ENCODE measurements around the gene ZNRF2. TPM values are rescaled to one million over a fixed set of nuclear protein-coding genes. Genes with fewer than 3 reads are reported as not detected.

The ZNRF2 gene
- polyA plus RNA-seq, 1 experiment = 1.6 TPM

DNA sequence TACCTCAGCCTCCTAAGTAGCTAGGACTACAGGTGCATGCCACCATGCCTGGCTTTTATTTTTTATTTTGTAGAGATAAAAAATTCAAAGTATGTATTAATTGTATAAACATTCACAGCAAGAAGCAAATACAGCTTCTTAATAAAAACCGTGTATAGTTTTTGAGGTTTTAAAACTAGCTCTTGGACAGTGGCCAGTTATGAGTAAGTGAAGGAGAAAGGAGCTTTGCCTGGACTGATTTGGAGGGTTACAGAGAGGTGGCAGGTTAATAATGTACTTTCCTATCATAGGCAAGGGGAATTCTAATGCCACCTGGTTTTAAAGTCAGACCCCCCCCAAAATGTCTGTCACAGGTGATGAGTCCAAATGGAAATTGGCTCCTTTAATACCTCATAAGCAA lies 43.4 kb downstream of the ZNRF2 start:
- TF ChIP-seq, protein P1, sequence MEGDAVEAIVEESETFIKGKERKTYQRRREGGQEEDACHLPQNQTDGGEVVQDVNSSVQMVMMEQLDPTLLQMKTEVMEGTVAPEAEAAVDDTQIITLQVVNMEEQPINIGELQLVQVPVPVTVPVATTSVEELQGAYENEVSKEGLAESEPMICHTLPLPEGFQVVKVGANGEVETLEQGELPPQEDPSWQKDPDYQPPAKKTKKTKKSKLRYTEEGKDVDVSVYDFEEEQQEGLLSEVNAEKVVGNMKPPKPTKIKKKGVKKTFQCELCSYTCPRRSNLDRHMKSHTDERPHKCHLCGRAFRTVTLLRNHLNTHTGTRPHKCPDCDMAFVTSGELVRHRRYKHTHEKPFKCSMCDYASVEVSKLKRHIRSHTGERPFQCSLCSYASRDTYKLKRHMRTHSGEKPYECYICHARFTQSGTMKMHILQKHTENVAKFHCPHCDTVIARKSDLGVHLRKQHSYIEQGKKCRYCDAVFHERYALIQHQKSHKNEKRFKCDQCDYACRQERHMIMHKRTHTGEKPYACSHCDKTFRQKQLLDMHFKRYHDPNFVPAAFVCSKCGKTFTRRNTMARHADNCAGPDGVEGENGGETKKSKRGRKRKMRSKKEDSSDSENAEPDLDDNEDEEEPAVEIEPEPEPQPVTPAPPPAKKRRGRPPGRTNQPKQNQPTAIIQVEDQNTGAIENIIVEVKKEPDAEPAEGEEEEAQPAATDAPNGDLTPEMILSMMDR (IDR thresholded peaks at IDR 0.05; ENCODE audit: insufficient read depth, low read depth, low read length) = no peak
- DNase-seq (ENCODE audit: low read depth) = no peak
- POLR2A ChIA-PET = no interaction called here

GRCh38 chr7:30328381-30328780 lies 44.0 kb downstream of the ZNRF2 start:
- ChIA-PET CTCF (interaction anchor here (0.8 kb wide), 1 partner anchor 57 kb away, joined by 3 read pairs; no protein-coding TSS in a partner anchor), POLR2A (no interaction called here)
- H3K27me3 ChIP-seq (ENCODE audit: control insufficient read depth, insufficient read depth, low read length) = no peaks in the 10 kb centered on the region
- TF ChIP-seq, protein P1 (IDR thresholded peaks at IDR 0.05; ENCODE audit: insufficient read depth, low read depth, low read length) = no peak
- H3K36me3 ChIP-seq (ENCODE audit: control insufficient read depth, insufficient read depth, low read length) = no peaks in the 10 kb centered on the region
- DNase-seq (ENCODE audit: low read depth) = no peak
- no peak overlapping the region for H3K4me3 ChIP-seq (ENCODE audit: low read depth, low read length)

More for the DNA sequence above, 43.4 kb downstream of the ZNRF2 start:
- Histone ChIP-seq H3K36me3 (ENCODE audit: control insufficient read depth, insufficient read depth, low read length) (no peaks in the 10 kb centered on the region), H3K4me3 (ENCODE audit: low read depth, low read length) (no peak overlapping the region), H3K27me3 (ENCODE audit: control insufficient read depth, insufficient read depth, low read length) (no peaks in the 10 kb centered on the region)
- CTCF ChIA-PET = interaction anchor here (0.8 kb wide), 1 partner anchor 58 kb away, joined by 3 read pairs; no protein-coding TSS in a partner anchor

- Histone ChIP-seq H3K36me3 (ENCODE audit: control insufficient read depth, insufficient read depth, low read length) (no peaks in the 10 kb centered on the region), H3K27me3 (ENCODE audit: control insufficient read depth, insufficient read depth, low read length) (no peaks in the 10 kb centered on the region), H3K4me3 (ENCODE audit: low read depth, low read length) (no peak overlapping the region)
- ChIA-PET POLR2A (no interaction called here), CTCF (no interaction called here)
- TF ChIP-seq, protein P1 (IDR thresholded peaks at IDR 0.05; ENCODE audit: insufficient read depth, low read depth, low read length) = no peak
- DNase-seq (ENCODE audit: low read depth) = no peak
These were observed 45.3 kb downstream of the ZNRF2 start for GRCh38 chr7:30329716-30330115.

DNA sequence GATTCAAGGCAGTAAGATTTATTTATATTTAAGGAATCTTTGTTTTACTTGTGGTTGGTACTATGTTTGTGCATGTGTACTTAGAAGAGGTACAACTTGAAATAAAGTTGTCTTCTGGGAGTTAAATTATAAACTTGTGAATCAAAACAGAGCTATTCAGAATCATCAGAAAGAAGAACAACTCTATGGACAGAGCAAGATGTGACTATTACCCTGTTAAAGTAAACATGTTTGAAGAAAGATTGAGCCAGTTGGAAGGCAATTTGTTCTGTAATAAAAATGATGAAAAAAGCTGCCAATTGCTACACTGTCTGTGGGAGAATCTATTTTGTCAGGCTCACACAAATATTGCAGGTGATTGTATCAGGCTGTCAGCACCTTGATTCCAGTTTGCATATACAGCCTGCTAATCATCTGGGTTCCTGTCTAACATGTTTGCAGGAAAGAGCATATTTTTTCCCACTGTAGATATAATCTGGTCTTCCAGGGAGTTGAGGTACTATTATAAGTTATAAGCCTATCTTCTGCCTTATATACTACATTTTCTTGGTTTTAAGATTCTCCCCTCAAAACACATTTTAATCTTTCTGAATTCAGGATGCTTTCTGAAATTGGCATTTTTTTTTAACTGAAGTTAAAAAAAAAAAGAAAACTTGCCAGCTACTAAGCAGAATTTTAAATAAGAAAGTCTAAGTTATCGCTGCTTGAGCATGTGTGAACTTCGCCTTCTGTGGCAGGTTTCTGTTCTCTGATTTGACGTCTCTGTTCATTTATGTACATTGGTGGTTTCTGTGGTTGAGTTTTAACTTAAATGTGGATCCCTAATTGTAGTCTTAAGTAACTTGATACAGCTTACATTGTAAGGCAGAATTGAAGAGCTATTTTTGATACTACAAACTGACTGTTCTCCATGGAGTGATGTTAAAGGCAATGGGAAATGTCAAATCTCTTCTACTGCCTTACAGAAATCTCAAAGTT lies 46.0 kb downstream of the ZNRF2 start:
- Histone ChIP-seq H3K27me3 (ENCODE audit: control insufficient read depth, insufficient read depth, low read length) (no peaks in the 10 kb centered on the region), H3K36me3 (ENCODE audit: control insufficient read depth, insufficient read depth, low read length) (no peaks in the 10 kb centered on the region), H3K4me3 (ENCODE audit: low read depth, low read length) (no peak overlapping the region)
- no peak for DNase-seq (ENCODE audit: low read depth)
- ChIA-PET POLR2A (no interaction called here), CTCF (no interaction called here)
- TF ChIP-seq, protein P1 (IDR thresholded peaks at IDR 0.05; ENCODE audit: insufficient read depth, low read depth, low read length) = no peak

DNA sequence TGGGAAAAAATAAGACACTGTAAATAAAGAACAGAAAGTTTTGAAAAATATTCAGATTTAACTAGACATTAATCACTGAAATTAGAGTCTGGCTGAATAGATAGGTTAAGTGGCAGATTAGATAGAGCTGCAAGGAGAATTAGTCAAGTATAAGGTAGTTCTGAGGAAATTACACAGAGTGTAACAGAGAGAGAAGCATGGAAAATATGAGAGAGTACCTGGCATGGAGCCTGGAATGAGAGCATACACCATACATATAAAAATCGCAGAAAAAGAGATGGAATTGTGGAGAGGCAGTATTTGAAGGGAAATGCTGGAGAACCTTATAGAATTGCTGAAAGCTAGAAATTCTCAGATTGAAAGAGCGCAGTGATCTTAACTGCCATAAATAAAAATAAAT lies 46.9 kb downstream of the ZNRF2 start:
- no peaks in the 10 kb centered on the region for H3K27me3 ChIP-seq (ENCODE audit: control insufficient read depth, insufficient read depth, low read length)
- no peak for DNase-seq (ENCODE audit: low read depth)
- TF ChIP-seq, protein P1 (IDR thresholded peaks at IDR 0.05; ENCODE audit: insufficient read depth, low read depth, low read length) = no peak
- no peak overlapping the region for H3K4me3 ChIP-seq (ENCODE audit: low read depth, low read length)
- H3K36me3 ChIP-seq (ENCODE audit: control insufficient read depth, insufficient read depth, low read length) = no peaks in the 10 kb centered on the region
- ChIA-PET POLR2A (no interaction called here), CTCF (no interaction called here)
